ENCODE measurements around the gene CYB5A. TPM values are rescaled to one million over a fixed set of nuclear protein-coding genes. Genes with fewer than 3 reads are reported as not detected.

CYB5A gene
- total RNA-seq, 1 donor from 2014 or later = 53.2 TPM

GRCh38 chr18:74283646-74284045 is 8.1 kb downstream of the CYB5A start:
- Histone ChIP-seq H3K4me3 (ENCODE audit: low read depth, low read length) (no peak overlapping the region), H3K36me3 (ENCODE audit: control insufficient read depth, insufficient read depth, low read length) (no peaks in the 10 kb centered on the region), H3K27me3 (ENCODE audit: control insufficient read depth, insufficient read depth, low read length) (no peaks in the 10 kb centered on the region)
- FAIRE-seq = no peak
- no peak for DNase-seq (ENCODE audit: low read depth)
- no peak for TF ChIP-seq CTCF (IDR thresholded peaks at IDR 0.05; ENCODE audit: insufficient read depth, low read length, severe bottlenecking)

GRCh38 chr18:74282755-74283554 is 8.8 kb downstream of the CYB5A start:
- DNase-seq (ENCODE audit: low read depth) (peak; percentile 62), FAIRE-seq (no peak)

GRCh38 chr18:74281980-74282754 is 9.6 kb downstream of the CYB5A start:
- FAIRE-seq (no peak), DNase-seq (ENCODE audit: low read depth) (no peak)
- Histone ChIP-seq H3K36me3 (ENCODE audit: control insufficient read depth, insufficient read depth, low read length) (no peaks in the 10 kb centered on the region), H3K4me3 (ENCODE audit: low read depth, low read length) (no peak overlapping the region), H3K27me3 (ENCODE audit: control insufficient read depth, insufficient read depth, low read length) (no peaks in the 10 kb centered on the region)
- no peak for TF ChIP-seq CTCF (IDR thresholded peaks at IDR 0.05; ENCODE audit: insufficient read depth, low read length, severe bottlenecking)

More at GRCh38 chr18:74282755-74283554, 8.8 kb downstream of the CYB5A start:
- Histone ChIP-seq H3K36me3 (ENCODE audit: control insufficient read depth, insufficient read depth, low read length) (no peaks in the 10 kb centered on the region), H3K4me3 (ENCODE audit: low read depth, low read length) (no peak overlapping the region), H3K27me3 (ENCODE audit: control insufficient read depth, insufficient read depth, low read length) (no peaks in the 10 kb centered on the region)
- no peak for TF ChIP-seq CTCF (IDR thresholded peaks at IDR 0.05; ENCODE audit: insufficient read depth, low read length, severe bottlenecking)

- no peak for TF ChIP-seq CTCF (IDR thresholded peaks at IDR 0.05; ENCODE audit: insufficient read depth, low read length, severe bottlenecking)
- Histone ChIP-seq H3K4me3 (ENCODE audit: low read depth, low read length) (no peak overlapping the region), H3K36me3 (ENCODE audit: control insufficient read depth, insufficient read depth, low read length) (no peaks in the 10 kb centered on the region), H3K27me3 (ENCODE audit: control insufficient read depth, insufficient read depth, low read length) (no peaks in the 10 kb centered on the region)
- DNase-seq (ENCODE audit: low read depth) = no peak
- peak; percentile 76 for FAIRE-seq
Measured at GRCh38 chr18:74281011-74281979, 10.5 kb downstream of the CYB5A start.

- H3K4me3 ChIP-seq (ENCODE audit: low read depth, low read length) = no peak overlapping the region
- TF ChIP-seq CTCF (IDR thresholded peaks at IDR 0.05; ENCODE audit: insufficient read depth, low read length, severe bottlenecking) = no peak
- no peaks in the 10 kb centered on the region for H3K36me3 ChIP-seq (ENCODE audit: control insufficient read depth, insufficient read depth, low read length)
- FAIRE-seq = no peak
- no peak for DNase-seq (ENCODE audit: low read depth)
- no peaks in the 10 kb centered on the region for H3K27me3 ChIP-seq (ENCODE audit: control insufficient read depth, insufficient read depth, low read length)
Measured at GRCh38 chr18:74278983-74279382, 12.8 kb downstream of the CYB5A start.
